Cerebellar cortex (tissue), 1 donor: Measurements from ENCODE around the gene ZMYM4.
A peak's percentile ranks its signal among the peaks of the same experiment; 100 is the strongest.

Experiments
- DNase-seq: peaks from one replicate; pipeline ENCODE4 v3.0.0-alpha.2; 2015; ENCODE audit warnings: low spot score

Gene ZMYM4

GRCh38 chr1:35406103-35406502 is 137.6 kb downstream of the ZMYM4 start:
- DNase-seq, result no peak

GRCh38 chr1:35407743-35408142 is 139.2 kb downstream of the ZMYM4 start:
- DNase-seq, result no peak

GRCh38 chr1:35408925-35409324 is 140.4 kb downstream of the ZMYM4 start:
- no peak for DNase-seq

GRCh38 chr1:35426097-35426586 is 157.6 kb downstream of the ZMYM4 start:
- DNase-seq, result no peak

GRCh38 chr1:35428360-35428759 is 159.9 kb downstream of the ZMYM4 start:
- no peak for DNase-seq

- DNase-seq, result no peak
These were observed 162.3 kb downstream of the ZMYM4 start for GRCh38 chr1:35430762-35431161.

GRCh38 chr1:35431173-35431599 is 162.7 kb downstream of the ZMYM4 start:
- no peak for DNase-seq

- no peak for DNase-seq
These were observed 163.7 kb downstream of the ZMYM4 start for GRCh38 chr1:35432231-35432630.

- DNase-seq, result no peak
These were observed 165.2 kb downstream of the ZMYM4 start for GRCh38 chr1:35433714-35434113.

GRCh38 chr1:35434703-35435102 is 166.2 kb downstream of the ZMYM4 start:
- no peak for DNase-seq

GRCh38 chr1:35436078-35436477 is 167.6 kb downstream of the ZMYM4 start:
- no peak for DNase-seq

GRCh38 chr1:35437200-35437599 is 168.7 kb downstream of the ZMYM4 start:
- no peak for DNase-seq

GRCh38 chr1:35439626-35440025 is 171.1 kb downstream of the ZMYM4 start:
- DNase-seq, result no peak

GRCh38 chr1:35441926-35442579 is 173.5 kb downstream of the ZMYM4 start:
- DNase-seq, result no peak

- DNase-seq, result no peak
These were observed 174.2 kb downstream of the ZMYM4 start for GRCh38 chr1:35442734-35443133.

- DNase-seq, result no peak
These were observed 175.4 kb downstream of the ZMYM4 start for GRCh38 chr1:35443768-35444518.

- no peak for DNase-seq
These were observed 175.9 kb downstream of the ZMYM4 start for GRCh38 chr1:35444519-35444774.

GRCh38 chr1:35447278-35447677 is 178.8 kb downstream of the ZMYM4 start:
- DNase-seq, result no peak

GRCh38 chr1:35448344-35448801 is 179.9 kb downstream of the ZMYM4 start:
- DNase-seq, result no peak

- no peak for DNase-seq
These were observed 181.0 kb downstream of the ZMYM4 start for GRCh38 chr1:35449334-35450008.

GRCh38 chr1:35451125-35451528 is 182.6 kb downstream of the ZMYM4 start:
- peak; percentile 83 for DNase-seq

GRCh38 chr1:35452106-35452774 is 183.7 kb downstream of the ZMYM4 start:
- DNase-seq, result no peak

GRCh38 chr1:35453031-35453430 is 184.5 kb downstream of the ZMYM4 start:
- no peak for DNase-seq
